Measurements from ENCODE around the gene DELE1. TPM values are rescaled to one million over a fixed set of nuclear protein-coding genes. Genes with fewer than 3 reads are reported as not detected.
A peak's percentile ranks its signal among the peaks of the same experiment; 100 is the strongest.

DELE1 gene
- total and polyA plus RNA-seq, 7 donors = 34.2 to 88.3 (median 52.6) TPM

DNA sequence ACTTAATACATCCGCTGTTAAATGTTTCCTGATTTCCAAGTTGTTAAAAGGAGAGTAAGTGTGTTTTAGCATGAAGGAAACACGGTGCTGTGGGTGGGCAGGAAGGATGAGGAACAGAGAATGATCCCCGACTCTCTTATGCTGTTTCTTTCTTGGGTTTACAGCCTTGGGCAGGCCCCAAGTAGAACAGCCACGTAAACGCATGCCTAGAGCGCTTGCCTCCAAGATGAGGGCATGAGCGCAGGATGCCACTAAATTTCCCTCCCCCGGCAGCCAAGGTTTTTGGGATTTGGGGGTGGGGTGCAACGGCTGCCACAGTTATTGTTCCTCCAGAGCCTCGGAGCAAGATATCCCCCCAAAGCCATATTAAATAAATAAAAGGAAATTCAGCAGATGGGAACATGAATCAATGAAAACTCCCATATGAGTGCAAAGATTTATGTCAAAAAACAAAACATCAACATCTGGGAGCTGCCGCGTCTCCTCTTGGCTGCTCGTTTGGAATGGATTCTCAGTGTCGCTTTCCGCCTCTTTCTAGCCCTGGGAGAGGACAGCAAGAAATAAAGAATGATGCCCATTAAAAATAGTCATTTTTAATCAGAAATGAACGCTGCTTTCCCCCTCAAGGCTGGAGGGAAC, 10.0 kb upstream of the DELE1 start:
- DNase-seq = no peak
- H3K27ac ChIP-seq = peak overlapping the region in 2 of 4 donors; percentile 11 to 37
- H3K27me3 ChIP-seq = no peaks in the 10 kb centered on the region
- H3K36me3 ChIP-seq = no peaks in the 10 kb centered on the region
- intact Hi-C loops (cut with DNase I) = no loop called here
- H3K4me1 ChIP-seq = peaks cover 0 to 15% (median 13%) of the 10 kb centered on the region in 4 donors
- H3K9me3 ChIP-seq = no peaks in the 10 kb centered on the region
- H3K4me3 ChIP-seq = peak overlapping the region; percentile 5 to 50 (median 42)
- TF ChIP-seq CTCF (IDR thresholded peaks at IDR 0.05) = no peak
- TF ChIP-seq EP300 (IDR thresholded peaks at IDR 0.05) = no peak
- no peak for TF ChIP-seq POLR2A (IDR thresholded peaks at IDR 0.05)
- TF ChIP-seq POLR2AphosphoS5 (IDR thresholded peaks at IDR 0.05) = no peak
- 22 to 23% methylated on average over 16 of the region's 16 CpGs for WGBS, 2 donors

DNA sequence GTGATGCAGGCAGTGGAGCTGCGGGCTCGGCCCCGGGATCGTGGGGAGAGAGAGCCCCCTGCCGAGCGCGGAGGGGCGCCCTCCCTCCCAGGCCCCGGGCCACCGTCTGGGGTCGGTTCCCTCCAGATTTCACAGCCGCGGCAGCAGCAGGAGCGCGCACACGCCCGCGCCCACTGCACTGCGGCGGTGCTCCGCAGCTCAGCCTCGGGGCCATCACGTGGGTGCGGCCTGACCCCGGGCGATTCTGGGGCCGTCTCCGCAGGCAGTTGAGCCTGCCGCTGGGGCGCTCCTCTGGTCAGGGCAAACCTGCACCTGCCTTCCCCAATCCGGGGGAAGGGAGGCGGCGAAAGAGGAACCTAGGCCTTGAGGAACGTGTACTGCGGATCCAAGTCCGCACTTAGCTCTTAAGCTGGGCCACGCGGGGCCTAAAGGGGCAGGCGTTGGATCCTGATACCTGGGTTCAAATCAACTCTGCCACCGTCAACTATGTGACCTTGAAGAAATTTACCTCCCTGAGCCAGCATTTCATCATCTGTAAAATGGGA, 9.4 kb upstream of the DELE1 start:
- WGBS, 2 donors = 9% methylated on average over 40 of the region's 40 CpGs
- DNase-seq = peak; percentile 71
- Histone ChIP-seq H3K4me1 (peaks cover 0 to 15% (median 13%) of the 10 kb centered on the region in 4 donors), H3K36me3 (no peaks in the 10 kb centered on the region), H3K9me3 (no peaks in the 10 kb centered on the region), H3K27ac (peak overlapping the region in 2 of 4 donors; percentile 11 to 37), H3K27me3 (no peaks in the 10 kb centered on the region), H3K4me3 (peak overlapping the region; percentile 5 to 50 (median 42))
- TF ChIP-seq CTCF (IDR thresholded peaks at IDR 0.05) = peak in 2 of 4 experiments; percentile 12 to 22
- no peak for TF ChIP-seq EP300 (IDR thresholded peaks at IDR 0.05)
- intact Hi-C loops (cut with DNase I) = no loop called here

GRCh38 chr5:141914797-141915196, 8.9 kb upstream of the DELE1 start:
- WGBS, 2 donors = 88 to 93% methylated on average over 3 of the region's 3 CpGs
- H3K36me3 ChIP-seq = no peaks in the 10 kb centered on the region
- intact Hi-C loops (cut with DNase I) = no loop called here
- TF ChIP-seq POLR2A (IDR thresholded peaks at IDR 0.05) = no peak
- no peak for TF ChIP-seq EP300 (IDR thresholded peaks at IDR 0.05)
- no peak for TF ChIP-seq CTCF (IDR thresholded peaks at IDR 0.05)
- no peak for TF ChIP-seq POLR2AphosphoS5 (IDR thresholded peaks at IDR 0.05)
- H3K4me1 ChIP-seq = peaks cover 0 to 15% (median 13%) of the 10 kb centered on the region in 4 donors
- DNase-seq = no peak
- no peaks in the 10 kb centered on the region for H3K9me3 ChIP-seq
- no peaks in the 10 kb centered on the region for H3K27me3 ChIP-seq
- H3K27ac ChIP-seq = no peak overlapping the region
- H3K4me3 ChIP-seq = no peak overlapping the region

- WGBS, 2 donors = 52 to 72% methylated on average over 6 of the region's 6 CpGs
- Histone ChIP-seq H3K4me1 (peaks cover 0 to 15% (median 13%) of the 10 kb centered on the region in 4 donors), H3K27me3 (no peaks in the 10 kb centered on the region), H3K36me3 (no peaks in the 10 kb centered on the region), H3K9me3 (no peaks in the 10 kb centered on the region), H3K27ac (no peak overlapping the region), H3K4me3 (no peak overlapping the region)
- intact Hi-C loops (cut with DNase I) = no loop called here
- DNase-seq = no peak
- no peak for TF ChIP-seq CTCF (IDR thresholded peaks at IDR 0.05)
- TF ChIP-seq POLR2AphosphoS5 (IDR thresholded peaks at IDR 0.05) = no peak
- TF ChIP-seq POLR2A (IDR thresholded peaks at IDR 0.05) = no peak
- no peak for TF ChIP-seq EP300 (IDR thresholded peaks at IDR 0.05)
These were observed 7.8 kb upstream of the DELE1 start for GRCh38 chr5:141915881-141916336.

Data from sigmoid colon (tissue), 7 donors.